ENCODE results near the gene GPC6. TPM values are rescaled to one million over a fixed set of nuclear protein-coding genes. Genes with fewer than 3 reads are reported as not detected.

GPC6 gene
- polyA plus RNA-seq, 1 of the 3 experiments (the other 2 are of a cell fraction), result 6.7 TPM

GRCh38 chr13:93249364-93250306, 23.0 kb downstream of the GPC6 start (continued):
- TF ChIP-seq SMC3 (IDR thresholded peaks at IDR 0.05; ENCODE audit: low read depth, low read length), result no peak

DNA sequence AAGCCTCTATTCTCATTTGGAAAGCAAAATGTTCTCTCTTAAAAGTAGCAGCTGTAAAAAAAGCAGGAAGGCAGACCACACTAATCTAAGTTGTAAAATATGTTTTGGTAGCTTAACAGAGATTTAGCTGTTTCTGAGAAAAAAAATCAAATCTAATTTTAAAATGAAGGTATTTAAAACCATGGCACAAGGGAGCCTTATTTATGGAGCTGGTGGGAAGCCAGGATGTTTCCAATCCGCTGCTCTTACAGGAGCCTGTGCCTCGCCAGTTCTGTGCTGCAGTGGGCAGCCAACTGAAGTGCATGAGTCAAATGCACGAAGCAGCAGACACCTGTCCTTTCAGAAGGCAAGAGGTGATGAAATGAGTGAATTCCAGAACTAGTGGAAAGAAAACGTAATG, 28.2 kb downstream of the GPC6 start:
- POLR2A ChIA-PET, result no interaction called here
- peaks cover 9% of the 10 kb centered on the region for H3F3A ChIP-seq (replicated peaks; ENCODE audit: insufficient read depth)
- H3K36me3 ChIP-seq (replicated peaks in 1 of 2; ENCODE audit: control insufficient read depth in 1 of 2, insufficient read depth in 2 of 2, low read length in 1 of 2), result no peaks in the 10 kb centered on the region
- H3K79me2 ChIP-seq (ENCODE audit: insufficient read depth), result no peaks in the 10 kb centered on the region; the same call in 1 of the 2 replicates
- H2AFZ ChIP-seq (ENCODE audit: low read depth), result no peak overlapping the region
- TF ChIP-seq EP300 (IDR thresholded peaks at IDR 0.05; ENCODE audit: borderline replicate concordance in 1 of 2, low read depth in 1 of 2, low read length in 1 of 2) (no peak), SIN3A (IDR thresholded peaks at IDR 0.05; ENCODE audit: borderline replicate concordance, low read depth, low read length) (no peak), RXRA (IDR thresholded peaks at IDR 0.05; ENCODE audit: borderline replicate concordance, low read depth) (no peak), ELF1 (IDR thresholded peaks at IDR 0.05) (no peak), JUND (IDR thresholded peaks at IDR 0.05) (no peak), NRF1 (IDR thresholded peaks at IDR 0.05; ENCODE audit: low read depth, low read length) (no peak), FOSL2 (IDR thresholded peaks at IDR 0.05; ENCODE audit: borderline replicate concordance, low read depth) (no peak), GABPA (IDR thresholded peaks at IDR 0.05; ENCODE audit: low read depth) (no peak), SMC3 (IDR thresholded peaks at IDR 0.05; ENCODE audit: low read depth, low read length) (no peak), CHD2 (IDR thresholded peaks at IDR 0.05; ENCODE audit: low read length, partially characterized antibody) (no peak), PBX3 (IDR thresholded peaks at IDR 0.05) (no peak), NFIC (IDR thresholded peaks at IDR 0.05; ENCODE audit: borderline replicate concordance) (no peak), FOXJ3 (CRISPR knock-in tag; IDR thresholded peaks at IDR 0.05) (no peak), ZBTB33 (IDR thresholded peaks at IDR 0.05; ENCODE audit: borderline replicate concordance, low read depth) (no peak)
- TF ChIP-seq, protein P1, sequence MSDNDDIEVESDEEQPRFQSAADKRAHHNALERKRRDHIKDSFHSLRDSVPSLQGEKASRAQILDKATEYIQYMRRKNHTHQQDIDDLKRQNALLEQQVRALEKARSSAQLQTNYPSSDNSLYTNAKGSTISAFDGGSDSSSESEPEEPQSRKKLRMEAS (IDR thresholded peaks at IDR 0.05; ENCODE audit: low read depth), result no peak
- TF ChIP-seq, protein P2, sequence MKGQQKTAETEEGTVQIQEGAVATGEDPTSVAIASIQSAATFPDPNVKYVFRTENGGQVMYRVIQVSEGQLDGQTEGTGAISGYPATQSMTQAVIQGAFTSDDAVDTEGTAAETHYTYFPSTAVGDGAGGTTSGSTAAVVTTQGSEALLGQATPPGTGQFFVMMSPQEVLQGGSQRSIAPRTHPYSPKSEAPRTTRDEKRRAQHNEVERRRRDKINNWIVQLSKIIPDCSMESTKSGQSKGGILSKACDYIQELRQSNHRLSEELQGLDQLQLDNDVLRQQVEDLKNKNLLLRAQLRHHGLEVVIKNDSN (IDR thresholded peaks at IDR 0.05; ENCODE audit: borderline replicate concordance, low read depth), result no peak
- CTCF ChIA-PET, result interaction anchor here (0.7 kb wide), 1 partner anchor 943 kb away, joined by 3 read pairs; no protein-coding TSS in a partner anchor
- H3K4me3 ChIP-seq (ENCODE audit: low read depth in 2 of 2, low read length in 1 of 2), result no peak overlapping the region
- no peaks in the 10 kb centered on the region for H4K20me1 ChIP-seq (ENCODE audit: insufficient read depth)
- no peaks in the 10 kb centered on the region for H3K27me3 ChIP-seq (ENCODE audit: insufficient read depth)
- H3K9ac ChIP-seq, result no peak overlapping the region
- no peaks in the 10 kb centered on the region for H3K9me2 ChIP-seq
- no peaks in the 10 kb centered on the region for H3K9me3 ChIP-seq
- H3K4me1 ChIP-seq (ENCODE audit: control insufficient read depth in 1 of 2, insufficient read depth in 2 of 2, low read depth in 1 of 2, low read length in 1 of 2), result peaks cover 2 to 6% of the 10 kb centered on the region in 2 experiments; a peak in 3 of 4 replicates
- no peak for DNase-seq
- H3K4me2 ChIP-seq, result no peak overlapping the region
- H3K27ac ChIP-seq (ENCODE audit: low read depth in 2 of 2, low read length in 1 of 2), result no peak overlapping the region
- 85% methylated on average over 4 of the region's 4 CpGs for WGBS (ENCODE audit: low lambda C conversion rate)
